Gastrocnemius medialis (tissue), 4 donors: ENCODE data around the gene KCNQ2. TPM values are rescaled to one million over a fixed set of nuclear protein-coding genes. Genes with fewer than 3 reads are reported as not detected.

Experiments used
- ATAC-seq, 2 donors: fragments of 150-250 bp; one replicate each; pipeline ENCODE4 v1.9.1; 2016
- DNase-seq, 2 donors: peaks; one replicate each; pipeline ENCODE4 v3.0.0-alpha.2; 2019
- H3K27ac ChIP-seq, 4 donors: fragments of 200-600 bp; sonication (generic); 1 replicate in 1 of 4; 2 replicates in 3 of 4; pipeline ENCODE4 v1.5.1; 2016 to 2018; ENCODE audit warnings: mild to moderate bottlenecking in 2 of 4, moderate library complexity in 1 of 4
- H3K27me3 ChIP-seq, 3 donors: fragments of 200-600 bp; sonication (generic) in 2 of 3; 1 replicate in 1 of 3; 2 replicates in 2 of 3; pipeline versions ENCODE4 v1.5.1 to v1.6.0; 2016 to 2019; ENCODE audit warnings: mild to moderate bottlenecking in 1 of 3, moderate library complexity in 1 of 3
- H3K36me3 ChIP-seq, 2 donors: fragments of 200-600 bp; sonication (generic) in 1 of 2; one replicate each; pipeline ENCODE4 v1.5.1; 2017 to 2018
- H3K4me1 ChIP-seq, 2 donors: fragments of 200-600 bp; sonication (generic) in 1 of 2; one replicate each; pipeline ENCODE4 v1.5.1; 2016 to 2017; ENCODE audit warnings: mild to moderate bottlenecking in 2 of 2
- H3K4me3 ChIP-seq, 4 donors: fragments of 200-600 bp; sonication (generic) in 3 of 4; 1 replicate in 1 of 4; 2 replicates in 3 of 4; pipeline ENCODE4 v1.5.1; 2016 to 2019; ENCODE audit warnings: mild to moderate bottlenecking in 2 of 4
- H3K9me3 ChIP-seq, 3 donors: fragments of 200-600 bp; sonication (generic) in 2 of 3; 1 replicate in 1 of 3; 2 replicates in 2 of 3; pipeline ENCODE4 v1.5.1; 2016 to 2019
- POLR2A ChIP-seq, 2 donors: fragments of 450-650 bp; IDR thresholded peaks; one replicate each; pipeline ENCODE4 v1.6.1; 2017; ENCODE audit warnings: antibody characterized with exemption in 2 of 2, mild to moderate bottlenecking in 2 of 2, moderate library complexity in 2 of 2
- in situ Hi-C, 4 donors: fragments of 200-750 bp; cut with MboI; loops; one replicate each; pipeline versions ENCODE4 v1.15.0 to v1.8.0; 2017; ENCODE audit warnings: low sequenced_read_pairs in 4 of 4
- intact Hi-C: fragments of 100-400 bp; cut with DNase I; formaldehyde crosslinking; loops from one replicate; pipeline ENCODE4 v1.15.1; 2023; ENCODE audit warnings: low total_unique reads
- total RNA-seq, 4 donors: library from RNA; depleted of rRNA; stranded (reverse); fragments of >200 nt; gene quantifications; one replicate each; pipeline versions ENCODE4 v1.1.0 to v1.2.3, GENCODE V29; 2016
- TF ChIP-seq, protein P1 (sequence below), 5 experiments: fragments of 450-650 bp in 3 of 5; fragments of 200-600 bp in 2 of 5; sonication (generic) in 2 of 5; IDR thresholded peaks in 4 of 5; conservative IDR thresholded peaks in 1 of 5; 1 replicate in 4 of 5; 2 replicates in 1 of 5; pipeline ENCODE4 v1.5.1; 2016 to 2019; ENCODE audit warnings: antibody characterized with exemption in 5 of 5, mild to moderate bottlenecking in 3 of 5, moderate library complexity in 3 of 5

The KCNQ2 gene
- total RNA-seq, 4 donors from 2014 or later, result not detected

- in situ Hi-C loops, result no loop called here
- H3K4me3 ChIP-seq, result no peak overlapping the region
Observed at GRCh38 chr20:63414720-63415430, 57.6 kb downstream of the KCNQ2 start.

GRCh38 chr20:63413963-63414684, 58.3 kb downstream of the KCNQ2 start:
- no peak overlapping the region for H3K4me3 ChIP-seq
- DNase-seq (no peak), ATAC-seq (no peak)
- intact Hi-C loops, result no loop called here
- no peaks in the 10 kb centered on the region for H3K36me3 ChIP-seq
- in situ Hi-C loops, result no loop called here
- H3K27me3 ChIP-seq, result peaks cover 43 to 67% (median 49%) of the 10 kb centered on the region in 3 donors
- no peaks in the 10 kb centered on the region for H3K4me1 ChIP-seq
- no peak overlapping the region for H3K27ac ChIP-seq
- no peaks in the 10 kb centered on the region for H3K9me3 ChIP-seq
- TF ChIP-seq, protein P1, sequence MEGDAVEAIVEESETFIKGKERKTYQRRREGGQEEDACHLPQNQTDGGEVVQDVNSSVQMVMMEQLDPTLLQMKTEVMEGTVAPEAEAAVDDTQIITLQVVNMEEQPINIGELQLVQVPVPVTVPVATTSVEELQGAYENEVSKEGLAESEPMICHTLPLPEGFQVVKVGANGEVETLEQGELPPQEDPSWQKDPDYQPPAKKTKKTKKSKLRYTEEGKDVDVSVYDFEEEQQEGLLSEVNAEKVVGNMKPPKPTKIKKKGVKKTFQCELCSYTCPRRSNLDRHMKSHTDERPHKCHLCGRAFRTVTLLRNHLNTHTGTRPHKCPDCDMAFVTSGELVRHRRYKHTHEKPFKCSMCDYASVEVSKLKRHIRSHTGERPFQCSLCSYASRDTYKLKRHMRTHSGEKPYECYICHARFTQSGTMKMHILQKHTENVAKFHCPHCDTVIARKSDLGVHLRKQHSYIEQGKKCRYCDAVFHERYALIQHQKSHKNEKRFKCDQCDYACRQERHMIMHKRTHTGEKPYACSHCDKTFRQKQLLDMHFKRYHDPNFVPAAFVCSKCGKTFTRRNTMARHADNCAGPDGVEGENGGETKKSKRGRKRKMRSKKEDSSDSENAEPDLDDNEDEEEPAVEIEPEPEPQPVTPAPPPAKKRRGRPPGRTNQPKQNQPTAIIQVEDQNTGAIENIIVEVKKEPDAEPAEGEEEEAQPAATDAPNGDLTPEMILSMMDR (IDR thresholded peaks at IDR 0.05 in 4 of 5, conservative IDR thresholded peaks at IDR 0.05 in 1 of 5), result no peak
- no peak for TF ChIP-seq POLR2A (IDR thresholded peaks at IDR 0.05)

More at GRCh38 chr20:63414720-63415430, 57.6 kb downstream of the KCNQ2 start:
- no peak overlapping the region for H3K27ac ChIP-seq
- intact Hi-C loops, result no loop called here
- no peaks in the 10 kb centered on the region for H3K36me3 ChIP-seq
- no peak for ATAC-seq
- TF ChIP-seq, protein P1 (IDR thresholded peaks at IDR 0.05 in 4 of 5, conservative IDR thresholded peaks at IDR 0.05 in 1 of 5), result no peak
- no peak for TF ChIP-seq POLR2A (IDR thresholded peaks at IDR 0.05)
- H3K27me3 ChIP-seq, result peaks cover 44 to 73% (median 49%) of the 10 kb centered on the region in 3 donors
- no peaks in the 10 kb centered on the region for H3K4me1 ChIP-seq
- no peak for DNase-seq
- no peaks in the 10 kb centered on the region for H3K9me3 ChIP-seq

GRCh38 chr20:63413323-63413722, 59.1 kb downstream of the KCNQ2 start:
- ATAC-seq (no peak), DNase-seq (no peak)
- H3K36me3 ChIP-seq, result no peaks in the 10 kb centered on the region
- H3K4me3 ChIP-seq, result no peak overlapping the region
- intact Hi-C loops, result no loop called here
- no peaks in the 10 kb centered on the region for H3K4me1 ChIP-seq
- no peak for TF ChIP-seq POLR2A (IDR thresholded peaks at IDR 0.05)
- TF ChIP-seq, protein P1 (IDR thresholded peaks at IDR 0.05 in 4 of 5, conservative IDR thresholded peaks at IDR 0.05 in 1 of 5), result no peak
- in situ Hi-C loops, result no loop called here
- H3K27ac ChIP-seq, result no peak overlapping the region
- peaks cover 43 to 59% (median 48%) of the 10 kb centered on the region in 3 donors for H3K27me3 ChIP-seq
- H3K9me3 ChIP-seq, result no peaks in the 10 kb centered on the region

- in situ Hi-C loops, result no loop called here
- Histone ChIP-seq H3K4me1 (no peaks in the 10 kb centered on the region), H3K4me3 (no peak overlapping the region), H3K27ac (no peak overlapping the region), H3K36me3 (no peaks in the 10 kb centered on the region), H3K27me3 (peaks cover 42 to 55% (median 44%) of the 10 kb centered on the region in 3 donors), H3K9me3 (no peaks in the 10 kb centered on the region)
- ATAC-seq (no peak), DNase-seq (no peak)
- intact Hi-C loops, result no loop called here
- TF ChIP-seq, protein P1 (IDR thresholded peaks at IDR 0.05 in 4 of 5, conservative IDR thresholded peaks at IDR 0.05 in 1 of 5), result no peak
- TF ChIP-seq POLR2A (IDR thresholded peaks at IDR 0.05), result no peak
Observed at GRCh38 chr20:63412889-63413288, 59.6 kb downstream of the KCNQ2 start.
